OCI-LY1 (cell line): Measurements from ENCODE around the gene CYP11A1.

Source experiments
- H2AFZ ChIP-seq: fragments of 200-600 bp; sonication (generic), shearing (Covaris generic); 2 replicates; pipeline ENCODE4 v1.6.0; 2014; ENCODE audit warnings: antibody characterized with exemption, mild to moderate bottlenecking, low read length
- H3F3A ChIP-seq: fragments of 200-600 bp; sonication (generic), shearing (Covaris generic); 2 replicates; pipeline ENCODE4 v1.6.0; 2014; ENCODE audit warnings: mild to moderate bottlenecking, antibody characterized with exemption, low read length, moderate library complexity; ENCODE audit not compliant: insufficient read depth
- H3K27ac ChIP-seq: fragments of 200-600 bp; sonication (generic); 2 replicates; pipeline ENCODE4 v1.5.1; 2014; ENCODE audit warnings: low read length, mixed run types, mild to moderate bottlenecking, low read depth; ENCODE audit not compliant: poor library complexity, severe bottlenecking
- H3K27me3 ChIP-seq: fragments of 200-600 bp; sonication (generic); 2 replicates; pipeline ENCODE4 v1.6.0; 2014; ENCODE audit warnings: antibody characterized with exemption, mild to moderate bottlenecking, low read length, moderate library complexity; ENCODE audit not compliant: insufficient read depth
- H3K36me3 ChIP-seq: fragments of 200-600 bp; sonication (generic); 2 replicates; pipeline ENCODE4 v1.6.1; 2014; ENCODE audit warnings: mild to moderate bottlenecking, antibody characterized with exemption, low read length, moderate library complexity, mixed read lengths; ENCODE audit not compliant: insufficient read depth
- H3K4me1 ChIP-seq: fragments of 200-600 bp; sonication (generic); 2 replicates; pipeline ENCODE4 v1.5.1; 2014; ENCODE audit warnings: mild to moderate bottlenecking, low read length, moderate library complexity; ENCODE audit not compliant: insufficient read depth, severe bottlenecking
- H3K4me2 ChIP-seq: fragments of 200-600 bp; sonication (generic), shearing (Covaris generic); 2 replicates; pipeline ENCODE4 v1.6.1; 2014; ENCODE audit warnings: low read length
- H3K4me3 ChIP-seq: fragments of 200-600 bp; sonication (generic); 2 replicates; pipeline ENCODE4 v1.5.1; 2014; ENCODE audit warnings: low read length, low read depth, mild to moderate bottlenecking, mixed read lengths; ENCODE audit not compliant: poor library complexity, severe bottlenecking
- H3K79me2 ChIP-seq: fragments of 200-600 bp; shearing (Covaris generic); 2 replicates; pipeline ENCODE4 v1.6.1; 2016; ENCODE audit warnings: mixed run types, low read length, mixed read lengths; ENCODE audit not compliant: insufficient read depth
- H3K9ac ChIP-seq: fragments of 200-600 bp; sonication (generic), shearing (Covaris generic); 2 replicates; pipeline ENCODE4 v1.6.1; 2014; ENCODE audit warnings: mild to moderate bottlenecking, low read length, mixed read lengths
- H3K9me2 ChIP-seq: fragments of 200-600 bp; sonication (generic), shearing (Covaris generic); 2 replicates; pipeline ENCODE4 v1.6.1; 2014; ENCODE audit warnings: low read depth, mild to moderate bottlenecking, low read length, mixed read lengths
- H3K9me3 ChIP-seq: fragments of 200-600 bp; shearing (Covaris generic); 2 replicates; pipeline ENCODE4 v1.6.1; 2014; ENCODE audit warnings: low read length, mixed read lengths
- H4K20me1 ChIP-seq: fragments of 200-600 bp; sonication (generic), shearing (Covaris generic); 2 replicates; pipeline ENCODE4 v1.6.0; 2016; ENCODE audit warnings: mild to moderate bottlenecking, low read length; ENCODE audit not compliant: insufficient read depth
- EZH2 ChIP-seq: fragments of 200-600 bp; sonication (generic), shearing (Covaris generic); IDR thresholded peaks from 2 replicates; pipeline ENCODE4 v1.8.0; 2017; ENCODE audit warnings: borderline replicate concordance, mixed run types, mild to moderate bottlenecking, antibody characterized with exemption, low read length, moderate library complexity, mixed read lengths
- TF ChIP-seq, protein P1 (sequence below): fragments of 200-600 bp; sonication (generic), shearing (Covaris generic); IDR thresholded peaks from 2 replicates; pipeline ENCODE4 v1.5.1; 2017; ENCODE audit warnings: mild to moderate bottlenecking, antibody characterized with exemption, low read length, moderate library complexity, mixed read lengths

CYP11A1 gene

DNA sequence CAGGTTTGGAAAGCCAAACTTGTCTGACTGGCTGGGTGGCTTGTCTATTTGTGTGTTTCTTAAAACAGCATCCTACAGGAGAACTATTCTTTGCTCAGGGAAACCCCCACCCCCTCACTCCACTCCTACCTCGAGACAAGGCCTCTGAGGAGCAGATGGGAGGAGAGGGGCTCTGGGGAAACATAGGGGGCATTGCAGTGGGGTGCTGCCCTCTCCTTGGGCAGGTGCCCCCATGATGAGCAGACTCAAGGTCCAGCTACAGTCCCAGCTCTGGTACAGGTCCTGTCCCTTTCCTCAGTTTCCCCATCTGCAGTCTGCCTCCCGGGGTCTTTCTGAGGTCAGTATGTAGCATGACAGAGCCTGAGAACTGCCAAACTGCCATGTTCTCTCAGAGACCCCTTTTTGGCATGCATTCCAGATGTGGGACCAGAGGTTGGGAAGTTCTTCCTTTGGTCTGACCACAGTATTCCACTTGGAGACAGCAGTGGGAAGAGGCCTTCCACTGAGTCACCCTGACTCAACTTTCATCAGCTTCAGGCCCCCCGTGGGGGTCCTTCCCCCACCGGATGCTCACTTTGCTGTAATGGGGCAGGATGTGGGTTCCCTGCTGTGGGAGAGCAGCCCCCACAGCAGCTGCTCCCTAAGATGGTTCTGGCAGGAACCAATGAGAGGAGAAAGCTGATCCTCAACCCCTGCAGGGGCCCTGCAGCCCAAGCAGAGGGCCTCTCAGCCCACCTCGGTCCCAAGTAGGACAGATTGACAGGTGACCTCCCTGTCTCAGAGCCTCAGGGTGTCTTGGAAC is 32.3 kb upstream of the CYP11A1 start:
- H3K27me3 ChIP-seq: peaks cover 12% of the 10 kb centered on the region; the same call in 1 of the 2 replicates
- TF ChIP-seq, protein P1, sequence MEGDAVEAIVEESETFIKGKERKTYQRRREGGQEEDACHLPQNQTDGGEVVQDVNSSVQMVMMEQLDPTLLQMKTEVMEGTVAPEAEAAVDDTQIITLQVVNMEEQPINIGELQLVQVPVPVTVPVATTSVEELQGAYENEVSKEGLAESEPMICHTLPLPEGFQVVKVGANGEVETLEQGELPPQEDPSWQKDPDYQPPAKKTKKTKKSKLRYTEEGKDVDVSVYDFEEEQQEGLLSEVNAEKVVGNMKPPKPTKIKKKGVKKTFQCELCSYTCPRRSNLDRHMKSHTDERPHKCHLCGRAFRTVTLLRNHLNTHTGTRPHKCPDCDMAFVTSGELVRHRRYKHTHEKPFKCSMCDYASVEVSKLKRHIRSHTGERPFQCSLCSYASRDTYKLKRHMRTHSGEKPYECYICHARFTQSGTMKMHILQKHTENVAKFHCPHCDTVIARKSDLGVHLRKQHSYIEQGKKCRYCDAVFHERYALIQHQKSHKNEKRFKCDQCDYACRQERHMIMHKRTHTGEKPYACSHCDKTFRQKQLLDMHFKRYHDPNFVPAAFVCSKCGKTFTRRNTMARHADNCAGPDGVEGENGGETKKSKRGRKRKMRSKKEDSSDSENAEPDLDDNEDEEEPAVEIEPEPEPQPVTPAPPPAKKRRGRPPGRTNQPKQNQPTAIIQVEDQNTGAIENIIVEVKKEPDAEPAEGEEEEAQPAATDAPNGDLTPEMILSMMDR: no peak
- no peak for TF ChIP-seq EZH2
- H3K9ac ChIP-seq: no peak overlapping the region
- no peaks in the 10 kb centered on the region for H4K20me1 ChIP-seq
- no peaks in the 10 kb centered on the region for H3F3A ChIP-seq
- no peaks in the 10 kb centered on the region for H3K9me3 ChIP-seq
- H3K4me3 ChIP-seq: no peak overlapping the region
- no peak overlapping the region for H3K4me2 ChIP-seq
- peaks cover 12% of the 10 kb centered on the region for H3K4me1 ChIP-seq
- H3K27ac ChIP-seq: no peak overlapping the region
- no peak overlapping the region for H2AFZ ChIP-seq
- no peaks in the 10 kb centered on the region for H3K9me2 ChIP-seq
- H3K36me3 ChIP-seq: no peaks in the 10 kb centered on the region
- no peaks in the 10 kb centered on the region for H3K79me2 ChIP-seq

DNA sequence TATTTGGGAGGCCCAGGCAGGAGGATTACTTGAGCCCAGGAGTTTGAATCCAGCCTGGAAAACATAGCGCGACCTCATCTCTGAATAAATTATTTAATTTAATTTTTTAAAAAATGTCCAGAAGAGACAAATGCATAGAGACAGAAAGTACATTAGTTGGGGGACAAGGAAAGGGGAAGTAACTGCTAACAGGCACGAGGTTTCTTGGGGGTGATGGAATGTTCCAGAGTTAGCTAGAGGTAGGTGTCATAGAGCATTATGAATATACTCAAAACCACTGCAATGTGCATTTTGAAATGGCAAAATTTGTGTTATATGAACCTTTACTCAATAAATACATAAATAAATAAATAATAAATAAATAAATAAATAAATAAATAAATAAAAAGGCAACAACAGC is 31.7 kb upstream of the CYP11A1 start:
- H3K4me1 ChIP-seq: peaks cover 10% of the 10 kb centered on the region
- H3K9ac ChIP-seq: no peak overlapping the region
- H3K4me2 ChIP-seq: no peak overlapping the region
- peaks cover 8% of the 10 kb centered on the region; the same call in 1 of the 2 replicates for H3K27me3 ChIP-seq
- H3K4me3 ChIP-seq: no peak overlapping the region
- H3K79me2 ChIP-seq: no peaks in the 10 kb centered on the region
- no peak overlapping the region for H3K27ac ChIP-seq
- no peaks in the 10 kb centered on the region for H3F3A ChIP-seq
- H3K9me3 ChIP-seq: no peaks in the 10 kb centered on the region
- TF ChIP-seq EZH2: no peak
- TF ChIP-seq, protein P1: no peak
- H4K20me1 ChIP-seq: no peaks in the 10 kb centered on the region
- H3K36me3 ChIP-seq: no peaks in the 10 kb centered on the region
- no peak overlapping the region for H2AFZ ChIP-seq
- no peaks in the 10 kb centered on the region for H3K9me2 ChIP-seq

DNA sequence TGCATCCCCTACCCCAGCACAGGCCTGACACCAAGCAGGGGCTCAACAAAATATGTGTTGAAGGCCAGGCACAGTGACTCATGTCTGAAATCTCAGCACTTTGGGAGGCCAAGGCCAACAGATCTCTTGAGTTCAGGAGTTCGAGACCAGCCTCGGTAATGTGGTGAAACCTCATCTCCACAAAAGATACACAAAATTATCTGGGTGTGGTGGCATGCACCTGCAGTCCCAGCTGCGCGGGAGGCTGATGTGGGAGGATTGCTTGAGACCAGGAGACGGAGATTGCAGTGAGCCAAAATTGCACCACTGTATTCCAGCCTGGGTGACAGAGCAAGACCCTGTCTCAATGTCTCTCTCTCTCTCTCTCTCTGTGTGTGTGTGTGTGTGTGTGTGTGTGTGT is 30.7 kb upstream of the CYP11A1 start:
- Histone ChIP-seq H3K27ac (no peak overlapping the region), H3K4me3 (no peak overlapping the region), H3K4me2 (no peak overlapping the region), H3K27me3 (0 out of 2 replicates have a peak, but pooled peaks cover 8% of the 10 kb centered on the region), H3K4me1 (peaks cover 6% of the 10 kb centered on the region), H2AFZ (no peak overlapping the region), H3K36me3 (no peaks in the 10 kb centered on the region), H3F3A (no peaks in the 10 kb centered on the region), H3K9me3 (no peaks in the 10 kb centered on the region), H3K9ac (no peak overlapping the region), H3K79me2 (no peaks in the 10 kb centered on the region), H3K9me2 (no peaks in the 10 kb centered on the region), H4K20me1 (no peaks in the 10 kb centered on the region)
- TF ChIP-seq, protein P1: no peak
- no peak for TF ChIP-seq EZH2
